GM21786 (cell line): Measurements from ENCODE around the gene FYN.
"Not testable (repeated sequence)": the region's sequence is repeated elsewhere in the genome, so short reads cannot be mapped to it uniquely, and the experiment has no call there.

ENCODE experiments used
- ATAC-seq: cut with Tn5 transposase; IDR thresholded peaks from one replicate; pipeline ENCODE4 v1.9.1; 2021; ENCODE audit not compliant: unreplicated experiment

FYN gene

GRCh38 chr6:111873178-111874024 lies at the start of gene FYN:
Gene FYN (minus strand): TSS chr6:111873452. CDS start chr6:111720051, 153,401 bp downstream.
- peak; percentile 96 for ATAC-seq

GRCh38 chr6:111922454-111923297 lies 49.4 kb upstream of the FYN start:
- no peak for ATAC-seq

DNA sequence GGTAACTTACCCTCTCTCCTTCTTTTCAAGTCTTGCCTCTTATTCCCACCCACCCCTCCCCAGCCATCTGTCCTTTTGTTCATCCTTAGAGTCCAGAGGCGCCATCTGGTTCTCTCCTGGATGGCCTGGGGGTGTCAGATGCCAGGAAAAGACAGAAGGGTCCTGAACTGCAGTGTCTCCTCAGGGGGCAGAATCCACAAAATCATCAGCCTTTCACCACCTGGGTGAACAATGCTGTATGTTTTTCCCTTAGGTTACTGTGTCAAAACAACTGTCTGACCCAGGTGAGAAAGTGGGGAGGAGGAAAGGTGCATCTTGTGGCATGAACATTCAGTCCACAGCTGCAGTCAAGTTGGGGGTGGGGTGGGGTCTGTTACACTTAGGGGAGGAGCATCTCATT lies 47.9 kb upstream of the FYN start:
- ATAC-seq: no peak

DNA sequence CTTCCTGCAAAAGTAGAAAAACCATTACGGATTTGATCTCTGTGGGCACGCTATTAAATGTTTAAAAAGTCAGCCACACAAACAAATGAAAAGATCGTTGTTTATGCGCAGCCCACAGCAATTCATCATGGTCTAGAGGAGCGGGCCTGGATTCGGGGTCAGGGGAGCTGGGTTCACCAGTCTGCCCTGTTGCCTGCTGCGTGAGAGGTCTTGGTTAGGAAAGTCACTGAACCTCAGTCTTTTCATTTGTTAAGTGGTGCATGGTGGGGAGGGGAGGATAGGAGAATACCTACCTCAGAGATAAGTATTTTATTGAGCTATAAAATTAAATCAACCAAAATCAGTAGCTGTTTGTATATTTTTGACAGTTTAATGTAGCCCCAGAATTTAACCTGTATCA lies 47.3 kb upstream of the FYN start:
- no peak for ATAC-seq

DNA sequence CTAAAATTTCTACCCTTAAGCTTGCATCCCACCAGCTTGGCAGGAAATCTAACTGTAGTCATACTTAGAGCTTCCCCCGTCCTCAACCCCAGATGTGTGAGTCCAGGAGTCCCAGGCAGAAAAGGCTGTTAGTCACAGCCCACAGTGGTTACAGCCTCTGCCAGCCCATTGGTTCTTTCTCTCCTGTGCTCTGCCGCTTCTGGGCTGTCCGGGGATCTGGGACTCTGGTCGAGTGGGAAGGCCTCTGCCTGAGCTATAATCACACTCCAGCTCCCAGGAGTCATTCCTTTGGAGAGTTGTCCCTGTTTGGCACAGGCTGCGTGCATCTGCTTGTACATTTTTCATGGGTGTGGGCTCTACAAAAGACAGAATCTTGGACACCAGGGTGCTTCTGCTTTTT lies 45.6 kb upstream of the FYN start:
- ATAC-seq: no peak

- no peak for ATAC-seq
Measured at GRCh38 chr6:111916747-111917146, 43.5 kb upstream of the FYN start.

DNA sequence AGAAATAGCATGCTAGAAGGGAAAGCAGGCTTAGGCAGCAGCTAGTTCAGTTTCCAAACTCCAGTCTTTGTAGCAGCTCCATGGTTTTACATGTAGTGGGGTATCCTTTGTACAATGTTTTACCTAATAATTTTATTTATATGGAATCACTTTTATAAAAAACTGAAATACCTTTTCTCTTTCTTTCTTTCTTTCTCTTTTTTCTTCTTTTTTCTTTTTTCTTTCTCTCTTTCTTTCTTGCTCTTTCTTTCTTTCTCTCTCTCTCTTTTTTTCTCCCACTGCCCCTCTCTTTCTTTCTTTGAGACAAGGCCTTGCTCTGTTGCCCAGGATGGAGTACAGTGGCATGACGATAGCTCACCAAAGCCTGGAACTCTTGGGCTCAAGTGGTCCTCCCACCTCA lies 41.4 kb upstream of the FYN start:
- ATAC-seq: no peak

- ATAC-seq: no peak
Measured at GRCh38 chr6:111912904-111913303, 39.7 kb upstream of the FYN start.

DNA sequence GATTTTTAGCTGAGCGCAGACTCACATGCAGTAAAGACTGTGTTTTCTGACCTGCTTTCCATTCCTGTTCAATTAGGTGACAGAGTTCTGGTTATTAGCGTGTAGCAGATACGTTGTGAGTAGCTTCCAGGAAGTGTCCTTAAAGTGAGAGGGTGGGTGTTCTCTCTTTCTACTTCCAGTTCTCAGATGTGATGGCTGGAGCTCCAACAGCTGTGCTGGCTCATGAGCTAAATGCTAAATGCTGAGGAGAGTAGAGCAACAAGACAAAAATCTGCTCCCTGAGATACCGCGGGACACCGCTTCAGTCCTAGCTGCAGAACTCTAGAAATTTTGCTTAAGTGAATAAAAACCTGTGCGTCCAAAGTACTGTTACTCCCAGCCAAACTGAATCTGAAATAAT lies 38.2 kb upstream of the FYN start:
- no peak for ATAC-seq

DNA sequence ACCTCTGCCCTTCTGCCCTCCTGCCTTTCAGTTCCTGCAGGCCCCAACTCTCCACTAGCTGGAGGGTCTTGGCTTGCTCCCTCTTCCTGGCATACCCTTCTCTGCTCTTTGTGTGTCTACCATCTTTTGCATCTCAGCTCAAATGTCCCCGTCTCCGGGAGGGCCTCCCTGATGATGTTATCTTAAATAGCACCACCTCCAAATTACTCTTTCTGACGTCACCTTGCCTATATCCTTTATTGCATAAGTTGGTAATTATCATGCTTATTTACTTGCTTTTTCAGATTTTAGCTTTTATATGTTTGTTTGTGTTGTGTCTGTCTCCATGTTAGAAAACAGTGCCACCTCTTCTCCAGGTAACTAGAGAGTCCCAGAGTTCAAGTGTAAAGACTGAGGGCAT lies 36.0 kb upstream of the FYN start:
- ATAC-seq: no peak

GRCh38 chr6:111908365-111908764 lies 35.1 kb upstream of the FYN start:
- ATAC-seq: not testable (repeated sequence)

- no peak for ATAC-seq
Measured at GRCh38 chr6:111900735-111901134, 27.5 kb upstream of the FYN start.

DNA sequence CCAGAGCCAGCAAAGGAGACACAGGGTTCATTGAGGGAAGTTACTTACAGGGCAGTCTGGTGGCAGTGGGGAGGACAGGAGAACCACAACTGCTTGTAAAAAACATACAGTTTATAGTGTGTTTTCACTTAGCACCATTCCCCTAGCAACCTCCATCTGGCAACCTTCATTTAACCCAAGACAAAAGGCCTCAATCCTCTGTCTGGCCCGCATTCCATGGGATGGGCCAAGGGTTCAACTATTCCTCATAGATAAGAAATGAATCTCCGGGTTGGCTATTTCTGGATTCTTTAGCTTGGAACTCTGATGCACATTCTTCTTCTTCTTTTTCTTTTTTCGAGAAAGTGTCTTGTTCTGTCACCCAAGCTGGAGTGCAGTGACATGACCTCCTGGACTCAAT lies 26.3 kb upstream of the FYN start:
- ATAC-seq: no peak

- no peak for ATAC-seq
Measured at GRCh38 chr6:111898452-111898851, 25.2 kb upstream of the FYN start.

DNA sequence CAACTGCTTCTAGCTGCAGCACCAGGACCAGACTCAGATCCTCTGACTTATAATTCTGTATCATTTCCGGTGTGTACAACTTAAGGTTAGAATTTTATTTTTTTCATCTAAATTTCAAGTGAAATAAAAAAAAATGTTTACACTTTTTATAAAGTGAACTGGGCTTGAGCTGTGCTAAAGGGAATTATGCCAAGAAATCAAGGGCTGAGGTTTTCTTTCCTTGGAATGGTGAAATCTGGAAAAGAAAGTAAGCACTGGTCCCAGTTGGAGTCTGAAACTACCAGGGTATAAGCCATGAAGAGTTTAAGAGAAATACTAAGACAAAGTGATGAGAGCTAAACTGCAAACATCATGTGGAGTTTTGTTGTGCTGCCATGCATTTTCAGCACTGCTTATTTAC lies 21.7 kb upstream of the FYN start:
- no peak for ATAC-seq

- ATAC-seq: no peak
Measured at GRCh38 chr6:111894272-111894671, 21.0 kb upstream of the FYN start.

- no peak for ATAC-seq
Measured at GRCh38 chr6:111892431-111892830, 19.2 kb upstream of the FYN start.

- no peak for ATAC-seq
Measured at GRCh38 chr6:111890988-111891387, 17.7 kb upstream of the FYN start.

GRCh38 chr6:111888928-111889695 lies 15.9 kb upstream of the FYN start:
- ATAC-seq: no peak

DNA sequence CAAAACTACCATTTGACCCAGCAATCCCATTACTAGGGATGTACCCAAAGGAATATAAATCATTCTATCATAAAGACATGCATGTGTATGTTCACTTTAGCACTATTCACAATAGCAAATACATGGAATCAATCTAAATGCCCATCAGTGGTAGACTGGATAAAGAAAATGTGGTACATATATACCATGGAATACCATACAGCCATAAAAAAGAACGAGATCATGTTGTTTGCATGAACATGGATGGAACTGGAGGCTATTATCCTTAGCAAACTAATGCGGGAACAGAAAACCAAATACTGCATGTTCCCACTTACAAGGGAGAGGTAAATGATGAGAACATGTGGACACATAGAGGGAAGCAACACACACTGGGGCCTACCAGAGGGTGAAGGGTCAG lies 13.5 kb upstream of the FYN start:
- not testable (repeated sequence) for ATAC-seq

DNA sequence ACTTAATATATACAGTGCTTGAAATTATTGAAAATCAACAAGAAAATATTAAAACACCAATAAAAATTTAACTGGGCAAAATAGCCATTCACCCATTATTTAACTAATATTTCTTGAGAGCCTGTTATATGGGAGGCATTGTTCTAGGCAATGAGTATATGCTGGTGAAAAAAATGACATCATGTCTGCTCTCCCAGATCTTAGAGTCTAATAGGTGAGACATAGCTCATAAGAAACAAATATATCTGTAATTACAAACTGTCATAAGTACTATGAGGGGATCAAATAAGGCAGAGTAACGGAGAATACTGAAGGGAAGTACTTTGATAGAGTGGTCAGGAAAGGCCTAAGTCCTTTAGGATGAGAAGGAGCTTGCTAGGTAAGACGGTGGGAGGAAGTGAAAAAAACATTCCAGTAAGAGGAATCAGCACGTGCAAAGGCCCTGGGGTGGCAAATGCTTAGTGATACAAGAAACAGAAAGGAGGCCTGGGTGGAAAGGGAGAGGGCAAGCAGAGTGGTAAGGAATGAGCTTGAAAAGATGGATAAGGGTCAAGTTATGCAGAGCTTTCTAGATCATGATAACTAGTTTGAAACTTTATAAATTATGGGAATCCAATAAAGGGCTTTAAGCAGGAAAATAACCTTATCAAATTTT lies 12.2 kb upstream of the FYN start:
- no peak for ATAC-seq
